Neural cell (in vitro differentiated cells): ENCODE measurements around the gene MTRF1. TPM values are rescaled to one million over a fixed set of nuclear protein-coding genes. Genes with fewer than 3 reads are reported as not detected.

ENCODE experiments used
- H2AFZ ChIP-seq: fragments of 200-600, 300-800 bp; sonication (generic), shearing (Covaris generic); 2 replicates; pipeline ENCODE4 v1.6.0; 2014; ENCODE audit warnings: low read depth, mild to moderate bottlenecking, antibody characterized with exemption, low read length, moderate library complexity
- H3F3A ChIP-seq: fragments of 200-600 bp; shearing (Covaris generic); 2 replicates; pipeline ENCODE4 v1.6.1; 2016; ENCODE audit warnings: mild to moderate bottlenecking, moderate library complexity, mixed read lengths, antibody characterized with exemption, low read length; ENCODE audit not compliant: insufficient read depth, poor library complexity, severe bottlenecking
- H3K27ac ChIP-seq: fragments of 200-600, 300-800 bp; sonication (generic), shearing (Covaris generic); 2 replicates; pipeline ENCODE4 v1.5.1; 2014; ENCODE audit warnings: mild to moderate bottlenecking, low read length, moderate library complexity
- H3K27me3 ChIP-seq: fragments of 300-800, 200-600 bp; sonication (generic), shearing (Covaris generic); 2 replicates; pipeline ENCODE4 v1.6.0; 2014; ENCODE audit warnings: mild to moderate bottlenecking, low read depth, low read length, moderate library complexity; ENCODE audit not compliant: insufficient read depth
- H3K36me3 ChIP-seq: fragments of 300-800, 200-600 bp; sonication (generic), shearing (Covaris generic); 2 replicates; pipeline ENCODE4 v1.5.1; 2014; ENCODE audit warnings: mild to moderate bottlenecking, antibody characterized with exemption, low read length, moderate library complexity; ENCODE audit not compliant: insufficient read depth
- H3K4me2 ChIP-seq: fragments of 300-800, 200-600 bp; sonication (generic), shearing (Covaris generic); 2 replicates; pipeline ENCODE4 v1.6.0; 2014; ENCODE audit warnings: mild to moderate bottlenecking, low read length
- H3K4me3 ChIP-seq: fragments of 300-800, 200-600 bp; sonication (generic), shearing (Covaris generic); 2 replicates; pipeline ENCODE4 v1.5.1; 2014; ENCODE audit warnings: mild to moderate bottlenecking, low read length, moderate library complexity
- H3K79me2 ChIP-seq: fragments of 200-600 bp; shearing (Covaris generic); replicated peaks from 2 replicates; pipeline ENCODE4 v1.6.0; 2014; ENCODE audit warnings: mild to moderate bottlenecking, low read length, moderate library complexity; ENCODE audit not compliant: insufficient read depth
- H3K9ac ChIP-seq: fragments of 300-800, 200-600 bp; sonication (generic), shearing (Covaris generic); 2 replicates; pipeline ENCODE4 v1.6.1; 2016; ENCODE audit warnings: mild to moderate bottlenecking, low read length, mixed read lengths
- H3K9me2 ChIP-seq: fragments of 200-600 bp; shearing (Covaris generic); 2 replicates; pipeline ENCODE4 v1.6.1; 2016; ENCODE audit warnings: mild to moderate bottlenecking, low read length, mixed read lengths; ENCODE audit not compliant: insufficient read depth
- H3K9me3 ChIP-seq: fragments of 200-600, 300-800 bp; sonication (generic), shearing (Covaris generic); 2 replicates; pipeline ENCODE4 v1.6.1; 2016; ENCODE audit warnings: mild to moderate bottlenecking, mixed run types, low read length, moderate library complexity, mixed read lengths
- H4K20me1 ChIP-seq: fragments of 200-600 bp; shearing (Covaris generic); 2 replicates; pipeline ENCODE4 v1.6.1; 2016; ENCODE audit warnings: mild to moderate bottlenecking, mixed run types; ENCODE audit not compliant: insufficient read depth
- EP300 ChIP-seq: fragments of 450-650 bp; conservative IDR thresholded peaks from 2 replicates; pipeline ENCODE4 v1.6.1; 2014; ENCODE audit warnings: antibody characterized with exemption, mild to moderate bottlenecking, moderate library complexity; ENCODE audit not compliant: poor library complexity, severe bottlenecking
- EZH2 ChIP-seq: fragments of 200-600, 300-800 bp; shearing (Covaris generic), sonication (generic); IDR thresholded peaks from 2 replicates; pipeline ENCODE4 v1.6.1; 2014; ENCODE audit warnings: antibody characterized with exemption, low read length, borderline replicate concordance, mild to moderate bottlenecking; ENCODE audit not compliant: insufficient read depth, poor library complexity, severe bottlenecking
- POLR2AphosphoS5 ChIP-seq: IDR thresholded peaks from 2 replicates; pipeline ENCODE4 v1.6.1; 2012
- REST ChIP-seq: IDR thresholded peaks from 2 replicates; pipeline ENCODE4 v1.6.1; 2012; ENCODE audit warnings: borderline replicate concordance
- SMC3 ChIP-seq: fragments of 450-650 bp; conservative IDR thresholded peaks from 2 replicates; pipeline ENCODE4 v1.6.1; 2014; ENCODE audit warnings: antibody characterized with exemption, mild to moderate bottlenecking, moderate library complexity; ENCODE audit not compliant: poor library complexity
- TAF1 ChIP-seq: IDR thresholded peaks from 2 replicates; pipeline ENCODE4 v1.6.1; 2012; ENCODE audit warnings: low read depth
- polyA plus RNA-seq: library from polyadenylated mRNA; depleted of rRNA; stranded (reverse); fragments of >200 nt; gene quantifications from 2 replicates; pipeline ENCODE4 v1.2.3, GENCODE V29; 2014

The MTRF1 gene
- polyA plus RNA-seq, 1 donor from 2014 or later, result 15.7 TPM

GRCh38 chr13:41307884-41308640 lies 44.7 kb upstream of the MTRF1 start:
- H2AFZ ChIP-seq, result no peak overlapping the region
- no peaks in the 10 kb centered on the region for H3F3A ChIP-seq
- TF ChIP-seq REST, result no peak
- no peak for TF ChIP-seq SMC3
- no peak for TF ChIP-seq EP300
- no peak for TF ChIP-seq EZH2
- H3K4me2 ChIP-seq, result no peak overlapping the region
- H3K9me2 ChIP-seq, result no peaks in the 10 kb centered on the region
- H3K27me3 ChIP-seq, result no peaks in the 10 kb centered on the region
- no peaks in the 10 kb centered on the region for H3K36me3 ChIP-seq
- H3K4me3 ChIP-seq, result no peak overlapping the region
- no peak overlapping the region for H3K9ac ChIP-seq
- H3K9me3 ChIP-seq, result no peaks in the 10 kb centered on the region
- H3K79me2 ChIP-seq, result peaks cover 15% of the 10 kb centered on the region
- peaks cover under 1% of the 10 kb centered on the region for H4K20me1 ChIP-seq
- H3K27ac ChIP-seq, result no peak overlapping the region

DNA sequence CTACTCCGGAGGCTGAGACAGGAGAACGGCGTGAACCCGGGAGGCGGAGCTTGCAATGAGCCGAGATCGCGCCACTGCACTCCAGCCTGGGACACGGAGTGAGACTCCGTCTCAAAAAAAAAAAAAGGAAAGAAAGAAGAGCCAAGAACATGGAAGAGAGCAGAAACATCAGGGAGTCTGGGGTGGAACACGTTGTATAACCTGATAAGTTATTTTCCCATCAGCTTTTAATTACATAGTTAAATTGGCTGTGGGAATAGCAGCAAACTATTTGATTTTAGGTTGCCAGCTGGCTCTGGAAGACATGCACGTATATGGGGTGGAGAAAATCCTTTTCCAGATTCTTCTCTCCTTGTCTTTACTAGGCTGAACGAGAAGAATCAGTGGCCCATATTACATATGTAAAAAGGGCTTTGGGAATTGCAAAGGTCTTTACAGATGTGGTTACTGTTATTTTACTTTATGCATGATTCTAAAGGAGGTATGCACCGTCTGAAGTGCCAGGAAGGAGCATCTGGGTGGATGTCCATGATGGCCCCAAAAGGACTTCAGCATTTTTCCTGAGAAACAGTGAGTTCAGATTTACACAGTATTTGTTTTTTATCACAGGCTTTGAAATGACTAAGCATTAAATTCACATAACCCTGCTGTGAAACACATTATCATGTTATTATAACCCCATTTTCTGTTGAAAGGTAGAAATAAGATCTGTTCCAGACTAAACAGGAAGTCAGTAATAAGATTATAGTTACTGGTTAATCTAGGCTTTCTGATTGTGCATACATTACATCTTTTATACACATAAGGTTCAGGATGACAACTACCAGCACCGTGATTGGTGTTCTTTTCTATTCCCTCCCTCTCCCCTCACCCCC lies 43.1 kb upstream of the MTRF1 start:
- Histone ChIP-seq H3K27me3 (no peaks in the 10 kb centered on the region), H4K20me1 (no peaks in the 10 kb centered on the region), H3K4me2 (no peak overlapping the region), H3K9me2 (no peaks in the 10 kb centered on the region), H3F3A (no peaks in the 10 kb centered on the region), H3K27ac (no peak overlapping the region), H3K9ac (no peak overlapping the region), H3K36me3 (no peaks in the 10 kb centered on the region), H3K4me3 (no peak overlapping the region), H3K9me3 (no peaks in the 10 kb centered on the region), H2AFZ (no peak overlapping the region), H3K79me2 (no peaks in the 10 kb centered on the region)
- no peak for TF ChIP-seq SMC3
- TF ChIP-seq REST, result no peak
- no peak for TF ChIP-seq POLR2AphosphoS5
- no peak for TF ChIP-seq EP300
- no peak for TF ChIP-seq EZH2
- TF ChIP-seq TAF1, result no peak
